GM12878 (cell line): ENCODE results near the gene AKAP9. TPM values are rescaled to one million over a fixed set of nuclear protein-coding genes. Genes with fewer than 3 reads are reported as not detected.
A peak's percentile ranks its signal among the peaks of the same experiment; 100 is the strongest.

ENCODE experiments used
- ATF7 ChIP-seq: fragments of 450-650 bp; IDR thresholded peaks from 2 replicates; pipeline ENCODE4 v1.6.1; 2016; ENCODE audit warnings: low read depth, mild to moderate bottlenecking
- BHLHE40 ChIP-seq, 2 experiments: fragments of 450-650 bp in 1 of 2; IDR thresholded peaks; 2 replicates each; pipeline ENCODE4 v1.6.1; 2011 to 2017; ENCODE audit warnings: low read depth in 2 of 2, borderline replicate concordance in 1 of 2, improper control_type of control experiment in 1 of 2, low read length in 1 of 2, mild to moderate bottlenecking in 1 of 2
- CHD2 ChIP-seq: IDR thresholded peaks from 2 replicates; pipeline ENCODE4 v1.6.1; 2011; ENCODE audit warnings: low read depth, low read length, improper control_type of control experiment, borderline replicate concordance
- CREM ChIP-seq: IDR thresholded peaks from 2 replicates; pipeline ENCODE4 v1.6.1; 2014; ENCODE audit warnings: antibody characterized with exemption, low read depth
- MTA3 ChIP-seq: IDR thresholded peaks from 2 replicates; pipeline ENCODE4 v1.6.1; 2012; ENCODE audit warnings: low read length, inconsistent platforms, borderline replicate concordance
- NFYB ChIP-seq: IDR thresholded peaks from 2 replicates; pipeline ENCODE4 v1.6.1; 2011; ENCODE audit warnings: low read depth, mild to moderate bottlenecking, low read length, improper control_type of control experiment, moderate library complexity; ENCODE audit not compliant: insufficient read depth
- RELA ChIP-seq: fragments of 450-650 bp; IDR thresholded peaks from 2 replicates; pipeline ENCODE4 v1.8.0; 2014; ENCODE audit warnings: borderline replicate concordance; ENCODE audit not compliant: partially characterized antibody
- SMAD1 ChIP-seq: fragments of 450-650 bp; IDR thresholded peaks from 2 replicates; pipeline ENCODE4 v1.6.1; 2018; ENCODE audit warnings: mild to moderate bottlenecking, low read depth; ENCODE audit not compliant: partially characterized antibody
- SMC3 ChIP-seq: IDR thresholded peaks from 2 replicates; pipeline ENCODE4 v1.6.1; 2011; ENCODE audit warnings: low read length, improper control_type of control experiment, borderline replicate concordance
- SUPT20H ChIP-seq: IDR thresholded peaks from 2 replicates; pipeline ENCODE4 v1.6.1; 2011; ENCODE audit warnings: low read depth, mild to moderate bottlenecking, low read length, moderate library complexity, borderline replicate concordance; ENCODE audit not compliant: control insufficient read depth
- TARDBP ChIP-seq: IDR thresholded peaks from 2 replicates; pipeline ENCODE4 v1.6.1; 2016; ENCODE audit warnings: borderline replicate concordance
- ZNF24 ChIP-seq: fragments of 450-650 bp; IDR thresholded peaks from 2 replicates; pipeline ENCODE4 v1.6.1; 2017; ENCODE audit warnings: antibody characterized with exemption, mild to moderate bottlenecking
- polyA plus RNA-seq, 11 experiments: library from polyadenylated mRNA; depleted of rRNA in 4 of 11; unstranded in 6 of 11; stranded (reverse) in 5 of 11; fragments of >200 nt; fragmentation: Nextera tagmentation in 4 of 11; fragmentation: Illumina TruSeq in 1 of 11; extraction: Ambion mirVana in 4 of 11; extraction: Trizol in 1 of 11; gene quantifications; 1 replicate in 1 of 11; 2 replicates in 10 of 11; pipeline versions ENCODE4 v1.2.1 to v1.2.3, GENCODE V29; 2011 to 2016; ENCODE audit warnings: inconsistent platforms in 2 of 11, missing spikeins in 2 of 11, low read depth in 1 of 11
- total RNA-seq, 4 experiments: library from RNA; depleted of rRNA in 3 of 4; stranded (reverse); fragments of >200 nt in 3 of 4; fragmentation: Illumina TruSeq in 1 of 4; extraction: Trizol in 1 of 4; gene quantifications; 2 replicates each; pipeline versions ENCODE4 v1.2.1 to v1.2.3, GENCODE V29; 2013 to 2021
- TF ChIP-seq, protein P1 (sequence below): fragments of 150-350 bp; IDR thresholded peaks from 2 replicates; pipeline ENCODE4 v1.6.1; 2016; ENCODE audit warnings: low read depth, low read length
- TF ChIP-seq, protein P2 (sequence below): IDR thresholded peaks from 2 replicates; pipeline ENCODE4 v1.6.1; 2012; ENCODE audit warnings: low read depth, low read length, improper control_type of control experiment
- TF ChIP-seq, protein P3 (sequence below): IDR thresholded peaks from 2 replicates; pipeline ENCODE4 v1.6.1; 2012; ENCODE audit warnings: low read depth, low read length, improper control_type of control experiment
- TF ChIP-seq, protein P4 (sequence below): fragments of 450-650 bp; IDR thresholded peaks from 2 replicates; pipeline ENCODE4 v1.6.1; 2016; ENCODE audit warnings: mild to moderate bottlenecking
- TF ChIP-seq, protein P5 (sequence below): fragments of 450-650 bp; IDR thresholded peaks from 2 replicates; pipeline ENCODE4 v1.6.1; 2017; ENCODE audit warnings: mild to moderate bottlenecking, moderate library complexity

Gene AKAP9
- total and polyA plus RNA-seq, 10 of the 15 experiments (the other 5 are each of a cell fraction or from before 2014, with no cell fraction given), result 21.1 to 62.8 (median 31.6) TPM

DNA sequence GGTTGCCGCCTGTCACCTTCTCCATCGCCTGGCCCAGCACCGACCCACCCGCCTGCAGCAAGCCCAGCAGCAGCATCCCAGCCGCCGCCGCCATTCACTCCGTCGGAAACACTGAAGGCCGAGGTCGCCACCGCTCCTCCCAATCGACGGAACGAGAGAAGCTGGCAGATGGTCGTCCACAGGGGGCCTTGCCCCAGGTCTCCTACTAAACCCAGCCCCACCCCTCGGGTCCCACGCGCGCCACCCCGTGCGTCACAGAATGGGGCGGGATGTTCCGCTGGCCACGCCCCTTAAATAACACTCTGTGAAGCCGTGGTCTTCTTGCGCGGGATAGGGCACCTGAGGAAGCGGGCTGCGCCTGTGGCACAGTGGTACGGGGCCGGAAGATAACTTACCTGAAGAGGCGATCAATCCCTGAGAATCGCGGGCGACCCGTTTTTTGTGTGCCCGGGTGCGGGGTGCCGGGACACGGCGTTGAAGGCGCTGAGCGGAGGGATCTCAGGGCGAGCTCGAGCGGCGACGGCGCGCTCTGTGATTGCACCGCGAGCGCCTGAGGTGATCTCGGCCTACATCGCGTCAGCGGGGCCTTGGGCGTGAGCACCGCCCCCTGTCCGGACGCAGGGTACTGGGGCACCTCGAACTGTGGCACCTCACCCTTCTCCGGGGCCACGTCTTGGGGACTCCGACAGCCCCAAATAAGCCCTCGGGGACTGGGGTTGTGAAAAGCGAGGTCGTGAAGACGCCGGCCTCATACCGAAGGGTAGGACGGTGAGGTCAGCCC, 193.8 kb downstream of the AKAP9 start, which contains the start of gene CYP51A1 (continued):
- TF ChIP-seq, protein P1, sequence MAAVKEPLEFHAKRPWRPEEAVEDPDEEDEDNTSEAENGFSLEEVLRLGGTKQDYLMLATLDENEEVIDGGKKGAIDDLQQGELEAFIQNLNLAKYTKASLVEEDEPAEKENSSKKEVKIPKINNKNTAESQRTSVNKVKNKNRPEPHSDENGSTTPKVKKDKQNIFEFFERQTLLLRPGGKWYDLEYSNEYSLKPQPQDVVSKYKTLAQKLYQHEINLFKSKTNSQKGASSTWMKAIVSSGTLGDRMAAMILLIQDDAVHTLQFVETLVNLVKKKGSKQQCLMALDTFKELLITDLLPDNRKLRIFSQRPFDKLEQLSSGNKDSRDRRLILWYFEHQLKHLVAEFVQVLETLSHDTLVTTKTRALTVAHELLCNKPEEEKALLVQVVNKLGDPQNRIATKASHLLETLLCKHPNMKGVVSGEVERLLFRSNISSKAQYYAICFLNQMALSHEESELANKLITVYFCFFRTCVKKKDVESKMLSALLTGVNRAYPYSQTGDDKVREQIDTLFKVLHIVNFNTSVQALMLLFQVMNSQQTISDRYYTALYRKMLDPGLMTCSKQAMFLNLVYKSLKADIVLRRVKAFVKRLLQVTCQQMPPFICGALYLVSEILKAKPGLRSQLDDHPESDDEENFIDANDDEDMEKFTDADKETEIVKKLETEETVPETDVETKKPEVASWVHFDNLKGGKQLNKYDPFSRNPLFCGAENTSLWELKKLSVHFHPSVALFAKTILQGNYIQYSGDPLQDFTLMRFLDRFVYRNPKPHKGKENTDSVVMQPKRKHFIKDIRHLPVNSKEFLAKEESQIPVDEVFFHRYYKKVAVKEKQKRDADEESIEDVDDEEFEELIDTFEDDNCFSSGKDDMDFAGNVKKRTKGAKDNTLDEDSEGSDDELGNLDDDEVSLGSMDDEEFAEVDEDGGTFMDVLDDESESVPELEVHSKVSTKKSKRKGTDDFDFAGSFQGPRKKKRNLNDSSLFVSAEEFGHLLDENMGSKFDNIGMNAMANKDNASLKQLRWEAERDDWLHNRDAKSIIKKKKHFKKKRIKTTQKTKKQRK, result no peak
- TF ChIP-seq, protein P2, sequence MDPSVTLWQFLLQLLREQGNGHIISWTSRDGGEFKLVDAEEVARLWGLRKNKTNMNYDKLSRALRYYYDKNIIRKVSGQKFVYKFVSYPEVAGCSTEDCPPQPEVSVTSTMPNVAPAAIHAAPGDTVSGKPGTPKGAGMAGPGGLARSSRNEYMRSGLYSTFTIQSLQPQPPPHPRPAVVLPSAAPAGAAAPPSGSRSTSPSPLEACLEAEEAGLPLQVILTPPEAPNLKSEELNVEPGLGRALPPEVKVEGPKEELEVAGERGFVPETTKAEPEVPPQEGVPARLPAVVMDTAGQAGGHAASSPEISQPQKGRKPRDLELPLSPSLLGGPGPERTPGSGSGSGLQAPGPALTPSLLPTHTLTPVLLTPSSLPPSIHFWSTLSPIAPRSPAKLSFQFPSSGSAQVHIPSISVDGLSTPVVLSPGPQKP, result no peak; the same call in 1 of the 2 replicates
- TF ChIP-seq SMAD1, result peak; percentile 61
- TF ChIP-seq CHD2, result peak; percentile 97
- TF ChIP-seq SUPT20H, result no peak
- no peak for TF ChIP-seq MTA3
- peak; percentile 94 for TF ChIP-seq CREM
- TF ChIP-seq, protein P3, sequence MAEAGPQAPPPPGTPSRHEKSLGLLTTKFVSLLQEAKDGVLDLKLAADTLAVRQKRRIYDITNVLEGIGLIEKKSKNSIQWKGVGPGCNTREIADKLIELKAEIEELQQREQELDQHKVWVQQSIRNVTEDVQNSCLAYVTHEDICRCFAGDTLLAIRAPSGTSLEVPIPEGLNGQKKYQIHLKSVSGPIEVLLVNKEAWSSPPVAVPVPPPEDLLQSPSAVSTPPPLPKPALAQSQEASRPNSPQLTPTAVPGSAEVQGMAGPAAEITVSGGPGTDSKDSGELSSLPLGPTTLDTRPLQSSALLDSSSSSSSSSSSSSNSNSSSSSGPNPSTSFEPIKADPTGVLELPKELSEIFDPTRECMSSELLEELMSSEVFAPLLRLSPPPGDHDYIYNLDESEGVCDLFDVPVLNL, result peak; percentile 57; the same call in 1 of the 2 replicates
- no peak for TF ChIP-seq ZNF24
- TF ChIP-seq, protein P4, sequence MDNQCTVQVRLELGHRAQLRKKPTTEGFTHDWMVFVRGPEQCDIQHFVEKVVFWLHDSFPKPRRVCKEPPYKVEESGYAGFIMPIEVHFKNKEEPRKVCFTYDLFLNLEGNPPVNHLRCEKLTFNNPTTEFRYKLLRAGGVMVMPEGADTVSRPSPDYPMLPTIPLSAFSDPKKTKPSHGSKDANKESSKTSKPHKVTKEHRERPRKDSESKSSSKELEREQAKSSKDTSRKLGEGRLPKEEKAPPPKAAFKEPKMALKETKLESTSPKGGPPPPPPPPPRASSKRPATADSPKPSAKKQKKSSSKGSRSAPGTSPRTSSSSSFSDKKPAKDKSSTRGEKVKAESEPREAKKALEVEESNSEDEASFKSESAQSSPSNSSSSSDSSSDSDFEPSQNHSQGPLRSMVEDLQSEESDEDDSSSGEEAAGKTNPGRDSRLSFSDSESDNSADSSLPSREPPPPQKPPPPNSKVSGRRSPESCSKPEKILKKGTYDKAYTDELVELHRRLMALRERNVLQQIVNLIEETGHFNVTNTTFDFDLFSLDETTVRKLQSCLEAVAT, result peak; percentile 96
- no peak for TF ChIP-seq SMC3
- peak; percentile 73 to 78 for TF ChIP-seq BHLHE40 (IDR thresholded peaks at IDR 0.05; ENCODE audit: borderline replicate concordance in 1 of 2, low read depth in 2 of 2, low read length in 1 of 2)
- TF ChIP-seq NFYB, result peak; percentile 49; the same call in 1 of the 2 replicates
- TF ChIP-seq, protein P5, sequence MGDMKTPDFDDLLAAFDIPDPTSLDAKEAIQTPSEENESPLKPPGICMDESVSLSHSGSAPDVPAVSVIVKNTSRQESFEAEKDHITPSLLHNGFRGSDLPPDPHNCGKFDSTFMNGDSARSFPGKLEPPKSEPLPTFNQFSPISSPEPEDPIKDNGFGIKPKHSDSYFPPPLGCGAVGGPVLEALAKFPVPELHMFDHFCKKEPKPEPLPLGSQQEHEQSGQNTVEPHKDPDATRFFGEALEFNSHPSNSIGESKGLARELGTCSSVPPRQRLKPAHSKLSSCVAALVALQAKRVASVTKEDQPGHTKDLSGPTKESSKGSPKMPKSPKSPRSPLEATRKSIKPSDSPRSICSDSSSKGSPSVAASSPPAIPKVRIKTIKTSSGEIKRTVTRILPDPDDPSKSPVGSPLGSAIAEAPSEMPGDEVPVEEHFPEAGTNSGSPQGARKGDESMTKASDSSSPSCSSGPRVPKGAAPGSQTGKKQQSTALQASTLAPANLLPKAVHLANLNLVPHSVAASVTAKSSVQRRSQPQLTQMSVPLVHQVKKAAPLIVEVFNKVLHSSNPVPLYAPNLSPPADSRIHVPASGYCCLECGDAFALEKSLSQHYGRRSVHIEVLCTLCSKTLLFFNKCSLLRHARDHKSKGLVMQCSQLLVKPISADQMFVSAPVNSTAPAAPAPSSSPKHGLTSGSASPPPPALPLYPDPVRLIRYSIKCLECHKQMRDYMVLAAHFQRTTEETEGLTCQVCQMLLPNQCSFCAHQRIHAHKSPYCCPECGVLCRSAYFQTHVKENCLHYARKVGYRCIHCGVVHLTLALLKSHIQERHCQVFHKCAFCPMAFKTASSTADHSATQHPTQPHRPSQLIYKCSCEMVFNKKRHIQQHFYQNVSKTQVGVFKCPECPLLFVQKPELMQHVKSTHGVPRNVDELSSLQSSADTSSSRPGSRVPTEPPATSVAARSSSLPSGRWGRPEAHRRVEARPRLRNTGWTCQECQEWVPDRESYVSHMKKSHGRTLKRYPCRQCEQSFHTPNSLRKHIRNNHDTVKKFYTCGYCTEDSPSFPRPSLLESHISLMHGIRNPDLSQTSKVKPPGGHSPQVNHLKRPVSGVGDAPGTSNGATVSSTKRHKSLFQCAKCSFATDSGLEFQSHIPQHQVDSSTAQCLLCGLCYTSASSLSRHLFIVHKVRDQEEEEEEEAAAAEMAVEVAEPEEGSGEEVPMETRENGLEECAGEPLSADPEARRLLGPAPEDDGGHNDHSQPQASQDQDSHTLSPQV, result no peak
- peak; percentile 85 for TF ChIP-seq ATF7
- TF ChIP-seq RELA, result no peak
- no peak; the same call in 1 of the 2 replicates for TF ChIP-seq TARDBP
